A549 (cell line): ENCODE measurements around the gene DCAKD. TPM values are rescaled to one million over a fixed set of nuclear protein-coding genes. Genes with fewer than 3 reads are reported as not detected.
A peak's percentile ranks its signal among the peaks of the same experiment; 100 is the strongest.

Experiments used
- ATAC-seq, 2 experiments: fragments of 200-7000 bp in 1 of 2; fragments of >200 bp in 1 of 2; cut with Nextera tagmentation in 1 of 2; cut with Tn5 transposase in 1 of 2; 3 replicates each; pipeline versions ENCODE4 v1.8.0 to v1.9.1; 2018 to 2020; ENCODE audit warnings: mild to moderate bottlenecking in 1 of 2, moderate library complexity in 1 of 2
- CTCF ChIA-PET: fragments of 300-600 bp; sonication (Branson Sonifier 250); formaldehyde crosslinking; extraction: SDS; loops from one replicate; lab custom pipeline; 2021; ENCODE audit warnings: antibody characterized with exemption, inconsistent platforms; lab: Yijun Ruan, JAX
- POLR2A ChIA-PET: fragments of 350-600 bp; formaldehyde crosslinking; extraction: SDS; loops from one replicate; lab custom pipeline; 2021; ENCODE audit warnings: antibody characterized with exemption, inconsistent platforms; lab: Yijun Ruan, JAX
- DNase-seq, 2 experiments: peaks; one replicate each; pipeline versions ENCODE4 v3.0.0 to v3.0.0-alpha.2; 2011 to 2016; ENCODE audit warnings: low read depth in 1 of 2, low spot score in 1 of 2
- FAIRE-seq: peaks from 2 replicates; lab custom pipeline; 2011; peaks lifted over from hg19 to GRCh38; lab: Jason Lieb, UNC
- H3K27ac ChIP-seq, 2 experiments: fragments of >200 bp; sonication (Bioruptor Twin); formaldehyde crosslinking; 3 replicates each; pipeline ENCODE4 v1.5.1; 2016 to 2017
- H3K4me1 ChIP-seq: fragments of >200 bp; sonication (Bioruptor Twin); formaldehyde crosslinking; 3 replicates; pipeline ENCODE4 v1.6.1; 2016
- H3K4me2 ChIP-seq: fragments of >200 bp; sonication (Bioruptor Twin); formaldehyde crosslinking; 3 replicates; pipeline ENCODE4 v1.6.1; 2016
- H3K4me3 ChIP-seq: fragments of >200 bp; sonication (Bioruptor Twin); formaldehyde crosslinking; 3 replicates; pipeline ENCODE4 v1.5.1; 2016
- H3K9me3 ChIP-seq: fragments of >200 bp; sonication (Bioruptor Twin); formaldehyde crosslinking; 3 replicates; pipeline ENCODE4 v1.6.1; 2016
- BHLHE40 ChIP-seq: IDR thresholded peaks from 2 replicates; pipeline ENCODE4 v1.6.1; 2012; ENCODE audit warnings: low read depth, low read length, inconsistent platforms
- CBX2 ChIP-seq: fragments of 200-600 bp; sonication (generic); IDR thresholded peaks from 2 replicates; pipeline ENCODE4 v1.6.1; 2016; ENCODE audit warnings: low read depth, mild to moderate bottlenecking, borderline replicate concordance
- CEBPB ChIP-seq, 2 experiments: fragments of >200 bp in 1 of 2; sonication (Bioruptor Twin) in 1 of 2; formaldehyde crosslinking in 1 of 2; IDR thresholded peaks; 2 replicates each; pipeline ENCODE4 v1.6.1; 2012 to 2016
- CHD4 ChIP-seq: fragments of 200-600 bp; sonication (generic); IDR thresholded peaks from 2 replicates; pipeline ENCODE4 v1.6.1; 2016; ENCODE audit warnings: antibody characterized with exemption, mild to moderate bottlenecking, borderline replicate concordance
- ESRRA ChIP-seq: fragments of 150-350 bp; IDR thresholded peaks from 2 replicates; pipeline ENCODE4 v1.6.1; 2014; ENCODE audit warnings: mild to moderate bottlenecking, low read length, borderline replicate concordance
- FOSL2 ChIP-seq, 2 experiments: fragments of 450-650 bp in 1 of 2; fragments of >200 bp in 1 of 2; sonication (Bioruptor Twin) in 1 of 2; formaldehyde crosslinking; IDR thresholded peaks; 2 replicates each; pipeline versions ENCODE4 v1.5.0 to v1.6.1; 2016 to 2020; ENCODE audit warnings: mild to moderate bottlenecking in 1 of 2, moderate library complexity in 1 of 2
- GATA3 ChIP-seq: IDR thresholded peaks from 2 replicates; pipeline ENCODE4 v1.6.1; 2012; ENCODE audit warnings: borderline replicate concordance
- HOXB13 ChIP-seq: fragments of 250-450 bp; sonication (Bioruptor Pico); IDR thresholded peaks from 2 replicates; pipeline ENCODE4 v1.5.0; 2020; ENCODE audit warnings: low read depth, mild to moderate bottlenecking, moderate library complexity
- JUNB ChIP-seq: fragments of >200 bp; sonication (Bioruptor Twin); formaldehyde crosslinking; IDR thresholded peaks from 2 replicates; pipeline ENCODE4 v1.6.1; 2016
- KDM5A ChIP-seq: fragments of 200-600 bp; sonication (generic); IDR thresholded peaks from 2 replicates; pipeline ENCODE4 v1.6.1; 2016; ENCODE audit warnings: antibody characterized with exemption, mild to moderate bottlenecking
- NPAS2 ChIP-seq: fragments of 250-450 bp; sonication (Bioruptor Pico); IDR thresholded peaks from 2 replicates; pipeline ENCODE4 v1.8.0; 2022; ENCODE audit warnings: mild to moderate bottlenecking, moderate library complexity, borderline replicate concordance
- PHF8 ChIP-seq: fragments of 200-600 bp; sonication (generic); IDR thresholded peaks from 2 replicates; pipeline ENCODE4 v1.6.1; 2016; ENCODE audit warnings: low read depth, mild to moderate bottlenecking, antibody characterized with exemption, moderate library complexity, borderline replicate concordance
- RCOR1 ChIP-seq: fragments of 150-350 bp; IDR thresholded peaks from 2 replicates; pipeline ENCODE4 v1.6.1; 2014; ENCODE audit warnings: antibody characterized with exemption, low read length, low read depth
- SMC3 ChIP-seq: fragments of >200 bp; sonication (Bioruptor Twin); formaldehyde crosslinking; IDR thresholded peaks from 3 replicates; pipeline ENCODE4 v1.6.1; 2018; ENCODE audit warnings: inconsistent platforms
- TFCP2L1 ChIP-seq: fragments of 250-450 bp; sonication (Bioruptor Pico); IDR thresholded peaks from 2 replicates; pipeline ENCODE4 v1.5.0; 2021; ENCODE audit warnings: mild to moderate bottlenecking
- TP53 ChIP-seq: fragments of 250-450 bp; sonication (Bioruptor Pico); IDR thresholded peaks from 2 replicates; pipeline ENCODE4 v1.5.0; 2021; ENCODE audit warnings: mild to moderate bottlenecking, moderate library complexity
- WGBS: methylation state at CpG from one replicate; pipeline ENCODE4 v1.1.6; 2017; ENCODE audit errors: missing lambda C conversion rate; 5-methylcytosine and 5-hydroxymethylcytosine counted together
- polyA plus RNA-seq, 4 experiments: library from polyadenylated mRNA; depleted of rRNA in 3 of 4; stranded (reverse); fragments of >200 nt; fragmentation: RNase III in 1 of 4; extraction: RNeasy Plus Mini Kit Qiagen cat#74134 plus additional on column Dnase treatment in 1 of 4; gene quantifications; 2 replicates in 3 of 4; 3 replicates in 1 of 4; pipeline ENCODE4 v1.2.3, GENCODE V29; 2011 to 2017
- TF ChIP-seq, protein P1 (sequence below): fragments of 450-650 bp; IDR thresholded peaks from 2 replicates; pipeline ENCODE4 v1.6.1; 2014; ENCODE audit warnings: antibody characterized with exemption
- TF ChIP-seq, protein P2 (sequence below): IDR thresholded peaks from 2 replicates; pipeline ENCODE4 v1.6.1; 2012
- TF ChIP-seq, protein P3 (sequence below): fragments of 150-350 bp; IDR thresholded peaks from 2 replicates; pipeline ENCODE4 v1.6.1; 2014; ENCODE audit warnings: low read depth, mild to moderate bottlenecking, low read length
- TF ChIP-seq, protein P4 (sequence below): fragments of >200 bp; sonication (Bioruptor Twin); formaldehyde crosslinking; IDR thresholded peaks from 3 replicates; pipeline ENCODE4 v1.5.1; 2016

The DCAKD gene
- polyA plus RNA-seq, 2 of the 4 experiments (the other 2 are of a cell fraction), result 18.7 to 21.4 TPM

DNA sequence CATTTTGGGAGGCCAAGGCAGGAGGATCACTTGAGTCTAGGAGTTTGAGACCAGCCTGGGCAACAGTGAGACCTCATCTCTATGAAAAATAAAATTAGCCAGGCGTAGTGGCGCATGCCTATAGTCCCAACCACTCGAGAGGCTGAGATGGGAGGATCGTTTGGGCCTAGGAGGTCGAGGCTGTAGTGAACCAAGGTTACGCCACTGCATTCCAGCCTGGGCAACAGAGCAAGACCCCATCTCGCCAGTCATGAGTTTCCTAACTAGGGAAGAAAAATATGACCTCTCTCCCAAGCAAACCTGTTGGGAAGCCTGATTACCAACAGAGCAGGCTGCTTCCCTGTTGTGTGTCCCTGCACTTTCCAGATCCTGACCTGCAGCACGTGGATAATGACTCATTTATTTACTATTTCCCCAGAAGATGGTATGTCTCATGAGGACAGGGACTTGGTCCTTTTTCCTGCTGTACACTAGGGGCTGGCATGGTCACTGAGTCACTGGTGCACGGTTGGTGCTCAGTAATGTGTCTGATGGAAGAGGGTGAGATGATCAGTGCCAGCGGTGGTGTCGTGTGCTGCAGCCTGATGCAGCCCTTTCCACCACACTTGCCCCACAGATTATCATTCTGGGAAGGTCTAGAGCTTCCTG, 40.5 kb upstream of the DCAKD start:
- H3K27ac ChIP-seq, result peak overlapping the region; percentile 77 to 91
- TF ChIP-seq TFCP2L1 (CRISPR knock-in tag) (no peak), BHLHE40 (peak; percentile 33; the same call in 1 of the 2 replicates), FOSL2 (IDR thresholded peaks at IDR 0.05) (peak; percentile 40; the same call in 1 of the 2 replicates), FOSL2 (CRISPR knock-in tag; IDR thresholded peaks at IDR 0.05) (peak; percentile 84)
- TF ChIP-seq, protein P1, sequence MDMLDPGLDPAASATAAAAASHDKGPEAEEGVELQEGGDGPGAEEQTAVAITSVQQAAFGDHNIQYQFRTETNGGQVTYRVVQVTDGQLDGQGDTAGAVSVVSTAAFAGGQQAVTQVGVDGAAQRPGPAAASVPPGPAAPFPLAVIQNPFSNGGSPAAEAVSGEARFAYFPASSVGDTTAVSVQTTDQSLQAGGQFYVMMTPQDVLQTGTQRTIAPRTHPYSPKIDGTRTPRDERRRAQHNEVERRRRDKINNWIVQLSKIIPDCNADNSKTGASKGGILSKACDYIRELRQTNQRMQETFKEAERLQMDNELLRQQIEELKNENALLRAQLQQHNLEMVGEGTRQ, result peak; percentile 64
- TF ChIP-seq, protein P2, sequence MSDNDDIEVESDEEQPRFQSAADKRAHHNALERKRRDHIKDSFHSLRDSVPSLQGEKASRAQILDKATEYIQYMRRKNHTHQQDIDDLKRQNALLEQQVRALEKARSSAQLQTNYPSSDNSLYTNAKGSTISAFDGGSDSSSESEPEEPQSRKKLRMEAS, result peak; percentile 71; the same call in 1 of the 2 replicates
- POLR2A ChIA-PET, result interaction anchor here (1.3 kb wide), 1 partner anchor 31 kb away, joined by 8 read pairs; the partner anchor contains the start of gene NMT1
- no peaks in the 10 kb centered on the region for H3K9me3 ChIP-seq
- peaks cover 45% of the 10 kb centered on the region for H3K4me1 ChIP-seq
- no peak for FAIRE-seq
- CTCF ChIA-PET, result interaction anchor here (0.8 to 30.6 kb wide), 5 partner anchors 12 to 316 kb away, joined by 3 to 742 read pairs (median 5); partner anchors contain the start of genes ACBD4 and PLCD3
- DNase-seq, result peak; percentile 57 to 61
- peak; percentile 3 to 10; a peak in 2 of 6 replicates for ATAC-seq
- peak overlapping the region; percentile 63; the same call in 2 of the 3 replicates for H3K4me2 ChIP-seq
- H3K4me3 ChIP-seq, result no peak overlapping the region
- 80% methylated on average over 11 of the region's 11 CpGs for WGBS

DNA sequence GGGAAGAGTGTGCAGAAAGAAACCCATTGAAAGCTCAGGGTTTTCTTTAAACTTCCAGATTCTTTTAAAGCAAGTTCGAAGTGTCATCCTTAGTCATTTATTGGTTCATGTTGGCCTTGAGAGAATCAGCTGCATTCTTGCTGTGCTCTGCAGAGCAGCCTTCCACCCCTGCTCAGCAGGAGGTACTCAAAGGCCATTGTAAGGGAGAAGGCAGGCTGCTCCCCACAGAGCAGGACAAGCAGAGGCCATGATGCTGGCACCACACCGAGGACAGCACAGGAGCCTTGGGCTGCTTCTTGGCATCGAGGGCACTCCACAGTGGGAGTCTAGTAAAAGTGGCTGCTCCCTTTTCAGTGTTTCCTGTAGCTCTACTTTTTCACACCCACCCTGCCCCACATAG, 39.3 kb upstream of the DCAKD start:
- Histone ChIP-seq H3K9me3 (no peaks in the 10 kb centered on the region), H3K4me3 (no peak overlapping the region)
- no peak for TF ChIP-seq RCOR1
- TF ChIP-seq, protein P2, result peak; percentile 48
- no peak for TF ChIP-seq NPAS2 (CRISPR knock-in tag)
- TF ChIP-seq, all 56 proteins: peak for 1
- peaks cover 45% of the 10 kb centered on the region for H3K4me1 ChIP-seq
- peak overlapping the region; percentile 22 to 91; a peak in 5 of 6 replicates for H3K27ac ChIP-seq
- H3K4me2 ChIP-seq, result peak overlapping the region; percentile 1; the same call in 1 of the 3 replicates
- WGBS, result 31% methylated on average over 3 of the region's 3 CpGs
- POLR2A ChIA-PET, result interaction anchor here (0.5 to 1.4 kb wide), 5 partner anchors 29 to 191 kb away, joined by 3 to 4 read pairs (median 3); partner anchors contain the start of gene HEXIM1
- DNase-seq, result peak in 1 of 2 experiments; percentile 42
- no peak for FAIRE-seq
- no peak; a peak in 1 of 6 replicates for ATAC-seq
- CTCF ChIA-PET, result interaction anchor here (0.8 to 30.6 kb wide), 6 partner anchors 7 to 171 kb away, joined by 5 to 742 read pairs (median 6); partner anchors contain the start of genes ACBD4 and PLCD3

DNA sequence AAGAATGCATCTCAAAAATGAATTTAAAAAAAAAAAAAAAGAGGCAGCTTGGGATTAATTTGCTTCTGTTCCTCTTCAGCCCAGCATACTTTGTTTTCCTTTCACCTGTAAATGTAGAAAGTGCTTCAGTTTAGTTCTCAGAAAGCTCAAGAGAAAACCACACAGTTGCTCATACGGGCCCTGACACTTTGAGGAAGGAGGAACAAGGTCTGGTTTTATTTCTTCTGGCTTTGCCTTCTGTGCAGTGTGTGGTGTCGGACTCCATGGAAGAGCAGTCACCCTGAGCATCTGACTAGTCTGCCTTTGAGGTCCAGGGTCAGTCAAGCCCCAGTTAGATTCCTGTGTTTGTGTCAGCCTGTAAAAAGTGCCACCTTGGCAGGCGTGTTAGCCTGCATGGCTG, 37.3 kb upstream of the DCAKD start:
- ChIA-PET CTCF (interaction anchor here (0.6 to 30.6 kb wide), 7 partner anchors 9 to 109 kb away, joined by 4 to 742 read pairs (median 9); partner anchors contain the start of genes ACBD4 and PLCD3), POLR2A (interaction anchor here (0.6 kb wide), 1 partner anchor 33 kb away, joined by 3 read pairs; no protein-coding TSS in a partner anchor)
- DNase-seq (no peak), ATAC-seq (no peak), FAIRE-seq (peak; percentile 23)
- H3K4me1 ChIP-seq, result peaks cover 38% of the 10 kb centered on the region
- no peak overlapping the region for H3K4me2 ChIP-seq
- TF ChIP-seq TP53 (CRISPR knock-in tag) (no peak), JUNB (no peak), CEBPB (IDR thresholded peaks at IDR 0.05) (no peak), SMC3 (no peak), PHF8 (no peak), CBX2 (no peak), ESRRA (no peak), RCOR1 (no peak), KDM5A (no peak), CHD4 (no peak), GATA3 (no peak), NPAS2 (CRISPR knock-in tag) (no peak), HOXB13 (no peak)
- TF ChIP-seq, protein P3, sequence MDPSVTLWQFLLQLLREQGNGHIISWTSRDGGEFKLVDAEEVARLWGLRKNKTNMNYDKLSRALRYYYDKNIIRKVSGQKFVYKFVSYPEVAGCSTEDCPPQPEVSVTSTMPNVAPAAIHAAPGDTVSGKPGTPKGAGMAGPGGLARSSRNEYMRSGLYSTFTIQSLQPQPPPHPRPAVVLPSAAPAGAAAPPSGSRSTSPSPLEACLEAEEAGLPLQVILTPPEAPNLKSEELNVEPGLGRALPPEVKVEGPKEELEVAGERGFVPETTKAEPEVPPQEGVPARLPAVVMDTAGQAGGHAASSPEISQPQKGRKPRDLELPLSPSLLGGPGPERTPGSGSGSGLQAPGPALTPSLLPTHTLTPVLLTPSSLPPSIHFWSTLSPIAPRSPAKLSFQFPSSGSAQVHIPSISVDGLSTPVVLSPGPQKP, result no peak
- TF ChIP-seq, protein P2, result no peak
- TF ChIP-seq, protein P4, sequence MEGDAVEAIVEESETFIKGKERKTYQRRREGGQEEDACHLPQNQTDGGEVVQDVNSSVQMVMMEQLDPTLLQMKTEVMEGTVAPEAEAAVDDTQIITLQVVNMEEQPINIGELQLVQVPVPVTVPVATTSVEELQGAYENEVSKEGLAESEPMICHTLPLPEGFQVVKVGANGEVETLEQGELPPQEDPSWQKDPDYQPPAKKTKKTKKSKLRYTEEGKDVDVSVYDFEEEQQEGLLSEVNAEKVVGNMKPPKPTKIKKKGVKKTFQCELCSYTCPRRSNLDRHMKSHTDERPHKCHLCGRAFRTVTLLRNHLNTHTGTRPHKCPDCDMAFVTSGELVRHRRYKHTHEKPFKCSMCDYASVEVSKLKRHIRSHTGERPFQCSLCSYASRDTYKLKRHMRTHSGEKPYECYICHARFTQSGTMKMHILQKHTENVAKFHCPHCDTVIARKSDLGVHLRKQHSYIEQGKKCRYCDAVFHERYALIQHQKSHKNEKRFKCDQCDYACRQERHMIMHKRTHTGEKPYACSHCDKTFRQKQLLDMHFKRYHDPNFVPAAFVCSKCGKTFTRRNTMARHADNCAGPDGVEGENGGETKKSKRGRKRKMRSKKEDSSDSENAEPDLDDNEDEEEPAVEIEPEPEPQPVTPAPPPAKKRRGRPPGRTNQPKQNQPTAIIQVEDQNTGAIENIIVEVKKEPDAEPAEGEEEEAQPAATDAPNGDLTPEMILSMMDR, result no peak
- no peaks in the 10 kb centered on the region for H3K9me3 ChIP-seq
- WGBS, result 97% methylated on average over 3 of the region's 3 CpGs
- no peak overlapping the region for H3K4me3 ChIP-seq
- H3K27ac ChIP-seq, result no peak overlapping the region
